HepG2 (cell line): ENCODE data around the gene GJD3. TPM values are rescaled to one million over a fixed set of nuclear protein-coding genes. Genes with fewer than 3 reads are reported as not detected.

ENCODE experiments used
- ETV6 ChIP-seq: sonication (generic); formaldehyde crosslinking; conservative IDR thresholded peaks from 2 replicates; pipeline ENCODE4 v1.4.0; 2020; ENCODE audit warnings: missing genetic modification reagents
- EZH2 ChIP-seq: conservative IDR thresholded peaks from 2 replicates; pipeline ENCODE4 v1.6.1; 2012; ENCODE audit warnings: mild to moderate bottlenecking, low read depth, low read length, moderate library complexity
- FOXO1 ChIP-seq: sonication (generic); formaldehyde crosslinking; IDR thresholded peaks from 2 replicates; pipeline ENCODE4 v1.4.0; 2020; ENCODE audit warnings: missing genetic modification reagents
- HIVEP1 ChIP-seq: sonication (generic); formaldehyde crosslinking; IDR thresholded peaks from 2 replicates; pipeline ENCODE4 v1.4.0; 2020; ENCODE audit warnings: mild to moderate bottlenecking, missing genetic modification reagents
- HNRNPL ChIP-seq: fragments of 200-400 bp; formaldehyde crosslinking; IDR thresholded peaks from 2 replicates; pipeline ENCODE4 v1.6.1; 2017; ENCODE audit warnings: mild to moderate bottlenecking, low read depth, low read length
- KDM5A ChIP-seq: fragments of 200-600 bp; sonication (generic); IDR thresholded peaks from 2 replicates; pipeline ENCODE4 v1.7.0; 2018; ENCODE audit warnings: antibody characterized with exemption, mild to moderate bottlenecking, low read length, borderline replicate concordance
- PAWR ChIP-seq: sonication (generic); formaldehyde crosslinking; IDR thresholded peaks from 2 replicates; pipeline ENCODE4 v1.4.0; 2020; ENCODE audit warnings: missing genetic modification reagents, mild to moderate bottlenecking, borderline replicate concordance
- PHF21A ChIP-seq: sonication (generic); formaldehyde crosslinking; IDR thresholded peaks from 2 replicates; pipeline ENCODE4 v1.5.0; 2020; ENCODE audit warnings: mild to moderate bottlenecking, missing genetic modification reagents
- SETDB1 ChIP-seq: sonication (generic); formaldehyde crosslinking; IDR thresholded peaks from 2 replicates; pipeline ENCODE4 v1.5.1; 2020; ENCODE audit warnings: missing genetic modification reagents, mild to moderate bottlenecking, borderline replicate concordance
- SKI ChIP-seq: fragments of 450-650 bp; IDR thresholded peaks from one replicate; pipeline ENCODE4 v1.6.1; 2018; ENCODE audit warnings: mild to moderate bottlenecking; ENCODE audit not compliant: partially characterized antibody
- THAP11 ChIP-seq: IDR thresholded peaks from 2 replicates; pipeline ENCODE4 v1.6.1; 2016; ENCODE audit warnings: missing biosample characterization, missing genetic modification reagents
- ZBED4 ChIP-seq: sonication (generic); formaldehyde crosslinking; IDR thresholded peaks from 2 replicates; pipeline ENCODE4 v1.4.0; 2020; ENCODE audit warnings: missing genetic modification reagents, borderline replicate concordance
- ZNF484 ChIP-seq: sonication (generic); formaldehyde crosslinking; IDR thresholded peaks from 2 replicates; pipeline ENCODE4 v1.5.1; 2020; ENCODE audit warnings: mild to moderate bottlenecking, low read depth, missing genetic modification reagents, borderline replicate concordance
- ZNF709 ChIP-seq: sonication (generic); formaldehyde crosslinking; IDR thresholded peaks from 2 replicates; pipeline ENCODE4 v1.5.0; 2020; ENCODE audit warnings: mild to moderate bottlenecking, missing genetic modification reagents
- ZNF746 ChIP-seq: sonication (generic); formaldehyde crosslinking; IDR thresholded peaks from 2 replicates; pipeline ENCODE4 v1.8.0; 2022; ENCODE audit warnings: mild to moderate bottlenecking, missing genetic modification reagents
- ZNF776 ChIP-seq: sonication (generic); formaldehyde crosslinking; IDR thresholded peaks from 2 replicates; pipeline ENCODE4 v1.4.0; 2020; ENCODE audit warnings: mild to moderate bottlenecking, missing genetic modification reagents
- ZNF792 ChIP-seq: IDR thresholded peaks from 2 replicates; pipeline ENCODE4 v1.6.1; 2016
- polyA plus RNA-seq, 8 experiments: library from polyadenylated mRNA; depleted of rRNA in 3 of 8; stranded (reverse) in 7 of 8; unstranded in 1 of 8; fragments of >200 nt; fragmentation: Illumina TruSeq in 4 of 8; extraction: Trizol in 4 of 8; gene quantifications; 2 replicates each; pipeline versions ENCODE4 v1.2.1 to v1.2.3, GENCODE V29; 2011 to 2016; ENCODE audit warnings: low read depth in 4 of 8, missing spikeins in 1 of 8, mixed read lengths in 1 of 8; ENCODE audit not compliant: insufficient read depth in 1 of 8
- total RNA-seq, 5 experiments: library from RNA; depleted of rRNA; stranded (reverse); fragments of >200 nt; fragmentation: Illumina TruSeq; extraction: Trizol; gene quantifications; 2 replicates each; pipeline ENCODE4 v1.2.3, GENCODE V29; 2016; ENCODE audit warnings: low read depth in 1 of 5
- TF ChIP-seq, protein P1 (sequence below): IDR thresholded peaks from 2 replicates; pipeline ENCODE4 v1.6.1; 2016; ENCODE audit warnings: low read depth
- TF ChIP-seq, protein P2 (sequence below): sonication (generic); formaldehyde crosslinking; IDR thresholded peaks from 2 replicates; pipeline ENCODE4 v1.5.0; 2020; ENCODE audit warnings: mild to moderate bottlenecking, missing genetic modification reagents, borderline replicate concordance

Gene GJD3
- total and polyA plus RNA-seq, 2 of the 13 experiments (the other 11 are each of a cell fraction or from before 2014, with no cell fraction given), result not detected

GRCh38 chr17:40340880-40341807, 23.4 kb downstream of the GJD3 start (continued):
- TF ChIP-seq, protein P1, sequence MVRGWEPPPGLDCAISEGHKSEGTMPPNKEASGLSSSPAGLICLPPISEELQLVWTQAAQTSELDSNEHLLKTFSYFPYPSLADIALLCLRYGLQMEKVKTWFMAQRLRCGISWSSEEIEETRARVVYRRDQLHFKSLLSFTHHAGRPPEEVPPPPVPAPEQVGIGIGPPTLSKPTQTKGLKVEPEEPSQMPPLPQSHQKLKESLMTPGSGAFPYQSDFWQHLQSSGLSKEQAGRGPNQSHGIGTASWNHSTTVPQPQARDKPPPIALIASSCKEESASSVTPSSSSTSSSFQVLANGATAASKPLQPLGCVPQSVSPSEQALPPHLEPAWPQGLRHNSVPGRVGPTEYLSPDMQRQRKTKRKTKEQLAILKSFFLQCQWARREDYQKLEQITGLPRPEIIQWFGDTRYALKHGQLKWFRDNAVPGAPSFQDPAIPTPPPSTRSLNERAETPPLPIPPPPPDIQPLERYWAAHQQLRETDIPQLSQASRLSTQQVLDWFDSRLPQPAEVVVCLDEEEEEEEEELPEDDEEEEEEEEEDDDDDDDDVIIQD (CRISPR knock-in tag), result peak; percentile 44; the same call in 1 of the 2 replicates
- peak; percentile 62; the same call in 1 of the 2 replicates for TF ChIP-seq ZNF776 (CRISPR knock-in tag)
- TF ChIP-seq PAWR (CRISPR knock-in tag), result no peak
- TF ChIP-seq KDM5A, result 0 out of 2 replicates have a peak, but pooled peaks have one; percentile 22
- no peak for TF ChIP-seq SETDB1 (CRISPR knock-in tag)
- peak; percentile 38; the same call in 1 of the 2 replicates for TF ChIP-seq HNRNPL
- no peak for TF ChIP-seq ZNF484 (CRISPR knock-in tag)
- peak; percentile 77 for TF ChIP-seq THAP11
- peak; percentile 92 for TF ChIP-seq HIVEP1 (CRISPR knock-in tag)
- TF ChIP-seq ETV6 (CRISPR knock-in tag), result 0 out of 2 replicates have a peak, but pooled peaks have one; percentile 17
- TF ChIP-seq PHF21A (CRISPR knock-in tag), result peak; percentile 92
- TF ChIP-seq ZNF746, result peak; percentile 54; the same call in 1 of the 2 replicates
- peak; percentile 44; the same call in 1 of the 2 replicates for TF ChIP-seq ZBED4 (CRISPR knock-in tag)
- peak; percentile 78 for TF ChIP-seq SKI
- TF ChIP-seq, protein P2, sequence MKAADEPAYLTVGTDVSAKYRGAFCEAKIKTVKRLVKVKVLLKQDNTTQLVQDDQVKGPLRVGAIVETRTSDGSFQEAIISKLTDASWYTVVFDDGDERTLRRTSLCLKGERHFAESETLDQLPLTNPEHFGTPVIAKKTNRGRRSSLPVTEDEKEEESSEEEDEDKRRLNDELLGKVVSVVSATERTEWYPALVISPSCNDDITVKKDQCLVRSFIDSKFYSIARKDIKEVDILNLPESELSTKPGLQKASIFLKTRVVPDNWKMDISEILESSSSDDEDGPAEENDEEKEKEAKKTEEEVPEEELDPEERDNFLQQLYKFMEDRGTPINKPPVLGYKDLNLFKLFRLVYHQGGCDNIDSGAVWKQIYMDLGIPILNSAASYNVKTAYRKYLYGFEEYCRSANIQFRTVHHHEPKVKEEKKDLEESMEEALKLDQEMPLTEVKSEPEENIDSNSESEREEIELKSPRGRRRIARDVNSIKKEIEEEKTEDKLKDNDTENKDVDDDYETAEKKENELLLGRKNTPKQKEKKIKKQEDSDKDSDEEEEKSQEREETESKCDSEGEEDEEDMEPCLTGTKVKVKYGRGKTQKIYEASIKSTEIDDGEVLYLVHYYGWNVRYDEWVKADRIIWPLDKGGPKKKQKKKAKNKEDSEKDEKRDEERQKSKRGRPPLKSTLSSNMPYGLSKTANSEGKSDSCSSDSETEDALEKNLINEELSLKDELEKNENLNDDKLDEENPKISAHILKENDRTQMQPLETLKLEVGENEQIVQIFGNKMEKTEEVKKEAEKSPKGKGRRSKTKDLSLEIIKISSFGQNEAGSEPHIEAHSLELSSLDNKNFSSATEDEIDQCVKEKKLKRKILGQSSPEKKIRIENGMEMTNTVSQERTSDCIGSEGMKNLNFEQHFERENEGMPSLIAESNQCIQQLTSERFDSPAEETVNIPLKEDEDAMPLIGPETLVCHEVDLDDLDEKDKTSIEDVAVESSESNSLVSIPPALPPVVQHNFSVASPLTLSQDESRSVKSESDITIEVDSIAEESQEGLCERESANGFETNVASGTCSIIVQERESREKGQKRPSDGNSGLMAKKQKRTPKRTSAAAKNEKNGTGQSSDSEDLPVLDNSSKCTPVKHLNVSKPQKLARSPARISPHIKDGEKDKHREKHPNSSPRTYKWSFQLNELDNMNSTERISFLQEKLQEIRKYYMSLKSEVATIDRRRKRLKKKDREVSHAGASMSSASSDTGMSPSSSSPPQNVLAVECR, result peak; percentile 93; the same call in 1 of the 2 replicates
- 0 out of 2 replicates have a peak, but pooled peaks have one; percentile 33 for TF ChIP-seq ZNF792
- no peak; the same call in 1 of the 2 replicates for TF ChIP-seq ZNF709 (CRISPR knock-in tag)
- TF ChIP-seq FOXO1 (CRISPR knock-in tag), result peak; percentile 77
- no peak for TF ChIP-seq EZH2
